Measurements from ENCODE around the gene MGAT1.
A peak's percentile ranks its signal among the peaks of the same experiment; 100 is the strongest.
"Not testable (repeated sequence)": the region's sequence is repeated elsewhere in the genome, so short reads cannot be mapped to it uniquely, and the experiment has no call there.

Gene MGAT1

DNA sequence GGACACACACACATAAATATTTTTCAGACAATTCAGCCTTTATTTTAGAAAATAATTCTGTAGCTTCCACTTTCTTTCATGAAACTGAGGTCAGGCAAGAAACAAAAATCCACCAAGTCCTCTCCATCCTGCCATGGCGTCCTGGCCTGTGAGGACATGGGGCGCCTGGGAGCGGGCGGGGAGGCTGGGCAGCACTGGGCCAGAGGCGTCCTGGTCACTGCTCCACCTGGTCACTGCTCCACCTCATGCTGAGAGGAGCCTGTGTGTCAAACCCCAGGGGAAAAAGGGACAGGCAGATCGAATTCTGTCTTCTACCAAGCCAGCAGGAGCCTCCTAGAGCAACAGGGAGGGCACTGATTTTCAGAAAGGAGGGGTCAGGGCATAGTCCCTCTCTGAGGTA, 12.1 kb downstream of the MGAT1 start:
- DNase-seq = no peak
- Histone ChIP-seq H3K9me3 (no peaks in the 10 kb centered on the region), H3K36me3 (peaks cover 27% of the 10 kb centered on the region), H3K4me1 (no peaks in the 10 kb centered on the region), H3K27me3 (no peaks in the 10 kb centered on the region), H3K4me3 (ENCODE audit: low read depth, low read length) (no peak overlapping the region)
- TF ChIP-seq, protein P1, sequence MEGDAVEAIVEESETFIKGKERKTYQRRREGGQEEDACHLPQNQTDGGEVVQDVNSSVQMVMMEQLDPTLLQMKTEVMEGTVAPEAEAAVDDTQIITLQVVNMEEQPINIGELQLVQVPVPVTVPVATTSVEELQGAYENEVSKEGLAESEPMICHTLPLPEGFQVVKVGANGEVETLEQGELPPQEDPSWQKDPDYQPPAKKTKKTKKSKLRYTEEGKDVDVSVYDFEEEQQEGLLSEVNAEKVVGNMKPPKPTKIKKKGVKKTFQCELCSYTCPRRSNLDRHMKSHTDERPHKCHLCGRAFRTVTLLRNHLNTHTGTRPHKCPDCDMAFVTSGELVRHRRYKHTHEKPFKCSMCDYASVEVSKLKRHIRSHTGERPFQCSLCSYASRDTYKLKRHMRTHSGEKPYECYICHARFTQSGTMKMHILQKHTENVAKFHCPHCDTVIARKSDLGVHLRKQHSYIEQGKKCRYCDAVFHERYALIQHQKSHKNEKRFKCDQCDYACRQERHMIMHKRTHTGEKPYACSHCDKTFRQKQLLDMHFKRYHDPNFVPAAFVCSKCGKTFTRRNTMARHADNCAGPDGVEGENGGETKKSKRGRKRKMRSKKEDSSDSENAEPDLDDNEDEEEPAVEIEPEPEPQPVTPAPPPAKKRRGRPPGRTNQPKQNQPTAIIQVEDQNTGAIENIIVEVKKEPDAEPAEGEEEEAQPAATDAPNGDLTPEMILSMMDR (IDR thresholded peaks at IDR 0.05; ENCODE audit: low read depth, low read length) = no peak

DNA sequence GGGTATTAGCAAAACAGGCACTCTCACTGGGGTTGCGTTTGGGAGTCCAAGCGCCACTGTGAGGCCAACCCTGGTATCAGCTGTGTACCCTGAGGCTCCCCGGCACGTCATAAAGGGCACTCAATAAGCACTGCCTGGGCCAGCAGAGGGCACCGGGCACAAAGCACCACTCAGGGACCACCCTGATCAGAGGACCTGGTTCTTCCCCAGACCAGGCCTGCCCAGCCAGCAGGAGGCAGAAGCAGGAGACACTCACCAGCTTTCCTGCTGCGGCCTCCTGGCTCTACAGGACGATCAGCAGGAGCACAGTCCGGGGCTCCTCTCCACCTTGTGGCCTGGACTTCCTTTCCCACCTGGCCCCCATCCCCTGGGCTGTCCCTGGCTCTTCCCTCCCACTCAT, 12.6 kb downstream of the MGAT1 start:
- Histone ChIP-seq H3K4me3 (ENCODE audit: low read depth, low read length) (no peak overlapping the region), H3K4me1 (no peaks in the 10 kb centered on the region), H3K9me3 (no peaks in the 10 kb centered on the region), H3K27me3 (no peaks in the 10 kb centered on the region), H3K36me3 (peaks cover 27% of the 10 kb centered on the region)
- DNase-seq = peak; percentile 32
- TF ChIP-seq, protein P1 (IDR thresholded peaks at IDR 0.05; ENCODE audit: low read depth, low read length) = peak; percentile 27

DNA sequence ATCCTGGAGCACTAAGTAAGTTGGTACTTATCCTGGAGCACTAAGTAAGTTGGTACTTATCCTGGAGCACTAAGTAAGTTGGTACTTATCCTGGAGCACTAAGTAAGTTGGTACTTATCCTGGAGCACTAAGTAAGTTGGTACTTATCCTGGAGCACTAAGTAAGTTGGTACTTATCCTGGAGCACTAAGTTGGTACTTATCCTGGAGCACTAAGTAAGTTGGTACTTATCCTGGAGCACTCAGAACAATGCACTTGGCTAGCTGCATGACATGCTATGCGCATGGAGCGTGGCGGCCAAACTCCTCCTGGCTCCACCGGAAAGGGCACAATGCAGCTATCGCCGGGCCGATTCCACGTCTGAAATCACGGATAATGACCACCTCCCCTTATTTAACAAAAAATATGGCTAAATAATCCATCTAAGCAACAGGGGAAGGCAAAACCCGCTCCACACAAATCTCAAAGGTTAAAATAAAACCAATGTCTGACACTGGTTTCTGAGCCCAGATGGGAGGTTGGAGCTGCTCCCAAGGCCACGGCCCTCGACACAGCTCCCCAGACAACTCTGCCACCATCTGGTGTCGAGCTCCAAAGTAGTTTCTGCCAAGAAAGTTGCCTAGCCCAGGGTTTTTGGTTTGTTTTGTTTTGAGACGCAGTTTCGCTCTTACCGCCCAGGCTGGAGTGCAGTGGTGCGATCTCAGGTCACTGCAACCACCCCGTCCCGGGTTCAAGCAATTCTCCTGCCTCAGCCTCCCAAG, 13.8 kb downstream of the MGAT1 start:
- not testable (repeated sequence) for H3K4me1 ChIP-seq; DNase-seq; H3K27me3 ChIP-seq; H3K9me3 ChIP-seq; H3K4me3 ChIP-seq (ENCODE audit: low read depth, low read length)
- peaks cover 27% of the 10 kb centered on the region for H3K36me3 ChIP-seq

DNA sequence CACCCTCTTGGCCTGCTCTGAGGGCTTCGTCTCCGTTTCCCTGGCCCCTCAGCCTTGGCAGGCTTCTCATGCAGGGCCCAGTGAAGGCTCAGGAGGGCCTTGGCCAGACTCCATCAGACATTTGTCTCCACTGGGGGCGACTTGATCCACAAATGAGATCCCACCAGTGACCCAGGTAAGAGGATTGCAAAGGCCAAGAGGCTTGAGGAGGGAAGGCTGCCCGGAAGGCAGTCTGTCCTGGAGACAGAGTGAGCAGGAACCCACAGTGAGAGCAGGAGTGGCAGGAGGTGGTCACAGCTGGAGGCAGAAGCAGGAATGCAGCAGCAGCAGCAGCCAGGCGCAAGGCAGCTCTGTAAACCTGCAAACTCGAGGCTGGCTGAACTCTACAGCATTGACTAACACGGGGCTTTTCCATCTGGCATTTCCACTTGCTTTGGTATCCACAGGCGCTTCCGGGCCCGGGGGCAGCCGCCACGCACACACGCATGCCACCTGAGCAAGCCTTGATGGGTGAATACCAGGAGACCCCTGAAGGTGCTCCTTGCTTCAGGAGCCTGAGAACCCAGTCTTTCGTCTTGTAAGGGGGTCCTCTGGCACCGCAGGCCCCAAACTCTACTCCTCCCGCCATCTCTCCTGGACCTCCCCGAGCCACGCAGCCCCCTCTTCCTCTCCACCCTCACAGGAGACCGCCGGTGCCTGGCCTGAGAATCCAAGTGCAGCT, 14.7 kb downstream of the MGAT1 start:
- H3K27me3 ChIP-seq = no peaks in the 10 kb centered on the region
- H3K36me3 ChIP-seq = peaks cover 26% of the 10 kb centered on the region
- H3K9me3 ChIP-seq = no peaks in the 10 kb centered on the region
- no peak for DNase-seq
- H3K4me3 ChIP-seq (ENCODE audit: low read depth, low read length) = no peak overlapping the region
- no peaks in the 10 kb centered on the region for H3K4me1 ChIP-seq
- TF ChIP-seq, protein P1 (IDR thresholded peaks at IDR 0.05; ENCODE audit: low read depth, low read length) = no peak

DNA sequence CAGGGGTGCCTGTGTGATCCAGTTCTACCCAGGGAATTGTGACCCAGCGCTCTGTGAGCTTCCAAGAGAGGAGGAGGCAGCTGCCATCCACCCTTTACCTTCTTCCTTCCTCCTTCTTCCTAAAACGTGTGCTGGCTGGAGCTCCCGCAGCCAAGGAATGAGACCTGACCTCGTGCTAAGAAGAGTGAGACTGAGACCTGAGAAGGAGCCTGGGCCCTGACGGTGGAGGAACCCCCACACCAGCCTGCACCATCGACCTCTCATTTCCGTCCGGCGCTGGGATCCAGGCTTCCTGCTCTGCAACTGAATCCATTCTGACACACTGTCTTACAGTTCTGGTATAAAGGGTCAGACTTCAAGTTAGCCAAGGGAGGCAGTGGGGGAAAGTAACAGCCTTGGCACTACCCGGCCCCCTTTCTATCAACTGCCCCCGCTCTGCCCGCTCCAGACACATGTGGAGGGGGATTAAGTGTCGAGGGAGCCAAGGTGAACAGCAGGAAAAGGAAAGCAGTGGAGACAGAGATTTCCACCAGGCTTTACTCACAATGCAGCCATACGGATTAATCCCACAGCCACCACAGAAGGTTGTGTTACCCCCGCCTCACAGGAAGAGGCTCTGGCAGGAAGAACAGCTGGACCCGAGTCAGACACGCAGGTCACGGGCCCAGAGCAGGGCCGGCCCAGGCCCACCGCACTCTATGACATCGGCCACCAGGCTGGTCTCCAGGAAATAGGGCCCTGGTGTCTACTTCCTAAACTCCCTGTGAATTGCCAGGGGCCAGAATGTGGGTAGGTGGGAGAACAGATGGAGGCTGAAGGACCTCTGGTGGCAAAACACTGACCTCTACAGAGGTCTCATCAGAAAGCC, 15.8 kb downstream of the MGAT1 start:
- H3K9me3 ChIP-seq = no peaks in the 10 kb centered on the region
- H3K4me1 ChIP-seq = no peaks in the 10 kb centered on the region
- peaks cover 15% of the 10 kb centered on the region for H3K36me3 ChIP-seq
- no peak for DNase-seq
- H3K27me3 ChIP-seq = no peaks in the 10 kb centered on the region
- TF ChIP-seq, protein P1 (IDR thresholded peaks at IDR 0.05; ENCODE audit: low read depth, low read length) = no peak
- no peak overlapping the region for H3K4me3 ChIP-seq (ENCODE audit: low read depth, low read length)

DNA sequence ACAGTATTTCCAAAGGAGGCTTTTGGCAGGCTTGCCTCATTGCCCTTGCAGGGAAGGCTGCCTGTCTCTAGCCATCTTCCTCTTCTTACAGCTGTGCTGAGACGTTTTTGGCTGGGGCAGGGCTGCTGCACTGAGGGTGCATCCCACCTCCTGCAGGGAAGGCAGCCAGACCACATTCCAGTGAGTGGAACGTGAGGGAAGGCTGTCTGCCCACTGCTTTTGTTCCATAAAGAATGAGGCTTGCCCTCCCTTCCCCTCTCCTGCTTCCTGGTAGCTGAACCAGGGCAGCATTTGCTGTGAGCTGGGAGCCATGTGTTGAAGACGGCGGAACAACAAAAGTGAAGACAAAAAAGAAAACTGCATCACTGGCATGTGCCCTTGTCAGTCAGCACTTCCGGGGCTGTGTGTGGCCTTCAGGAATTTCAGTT, 16.8 kb downstream of the MGAT1 start:
- TF ChIP-seq, protein P1 (IDR thresholded peaks at IDR 0.05; ENCODE audit: low read depth, low read length) = no peak
- no peak for DNase-seq
- H3K9me3 ChIP-seq = no peaks in the 10 kb centered on the region
- H3K36me3 ChIP-seq = peaks cover 9% of the 10 kb centered on the region
- no peaks in the 10 kb centered on the region for H3K4me1 ChIP-seq
- no peaks in the 10 kb centered on the region for H3K27me3 ChIP-seq
- H3K4me3 ChIP-seq (ENCODE audit: low read depth, low read length) = no peak overlapping the region

Data from BE2C (cell line).